Dermis blood vessel endothelial cell (primary cell): ENCODE data around the gene ULK3. TPM values are rescaled to one million over a fixed set of nuclear protein-coding genes. Genes with fewer than 3 reads are reported as not detected.
A peak's percentile ranks its signal among the peaks of the same experiment; 100 is the strongest.

Source experiments
- DNase-seq: peaks from one replicate; pipeline ENCODE4 v3.0.0; 2010
- total RNA-seq: library from RNA; depleted of rRNA; stranded (reverse); fragments of >200 nt; gene quantifications from 2 replicates; pipeline ENCODE4 v1.2.3, GENCODE V29; 2014

The ULK3 gene
- total RNA-seq, 1 donor from 2014 or later: 39.3 TPM

GRCh38 chr15:74798388-74799254 lies 44.3 kb downstream of the ULK3 start:
- DNase-seq: no peak

DNA sequence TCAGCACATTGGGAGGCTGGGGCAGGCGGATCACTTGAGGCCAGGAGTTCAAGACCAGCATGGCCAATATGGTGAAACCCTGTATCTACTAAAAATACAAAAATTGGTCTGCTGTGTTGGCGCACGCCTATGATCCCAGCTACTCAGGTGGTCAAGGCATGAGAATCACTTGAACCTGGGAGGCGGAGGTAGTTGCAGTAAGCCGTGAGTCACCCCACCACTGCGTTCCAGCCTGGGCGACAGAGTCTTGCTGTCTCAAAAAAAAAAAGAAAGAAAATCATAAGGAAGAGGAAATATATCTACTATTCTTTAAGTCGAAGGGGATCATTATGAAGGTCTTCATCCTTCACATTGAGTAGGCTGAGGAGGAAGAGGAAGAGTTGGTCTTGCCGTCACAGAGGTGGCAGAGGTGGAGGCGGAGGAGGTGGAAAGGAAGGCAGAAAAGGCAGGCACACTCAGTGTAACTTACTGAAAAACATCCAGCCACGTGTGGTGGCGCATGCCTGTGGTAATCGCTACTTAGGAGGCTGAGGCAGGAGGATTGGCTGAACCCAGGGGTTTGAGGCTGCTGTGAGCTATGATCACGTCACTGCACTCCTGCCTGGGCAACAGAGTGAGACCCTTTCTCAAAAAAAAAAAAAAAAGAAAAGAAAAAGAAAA lies 46.9 kb downstream of the ULK3 start:
- no peak for DNase-seq

GRCh38 chr15:74794970-74795349 lies 48.0 kb downstream of the ULK3 start:
- no peak for DNase-seq

DNA sequence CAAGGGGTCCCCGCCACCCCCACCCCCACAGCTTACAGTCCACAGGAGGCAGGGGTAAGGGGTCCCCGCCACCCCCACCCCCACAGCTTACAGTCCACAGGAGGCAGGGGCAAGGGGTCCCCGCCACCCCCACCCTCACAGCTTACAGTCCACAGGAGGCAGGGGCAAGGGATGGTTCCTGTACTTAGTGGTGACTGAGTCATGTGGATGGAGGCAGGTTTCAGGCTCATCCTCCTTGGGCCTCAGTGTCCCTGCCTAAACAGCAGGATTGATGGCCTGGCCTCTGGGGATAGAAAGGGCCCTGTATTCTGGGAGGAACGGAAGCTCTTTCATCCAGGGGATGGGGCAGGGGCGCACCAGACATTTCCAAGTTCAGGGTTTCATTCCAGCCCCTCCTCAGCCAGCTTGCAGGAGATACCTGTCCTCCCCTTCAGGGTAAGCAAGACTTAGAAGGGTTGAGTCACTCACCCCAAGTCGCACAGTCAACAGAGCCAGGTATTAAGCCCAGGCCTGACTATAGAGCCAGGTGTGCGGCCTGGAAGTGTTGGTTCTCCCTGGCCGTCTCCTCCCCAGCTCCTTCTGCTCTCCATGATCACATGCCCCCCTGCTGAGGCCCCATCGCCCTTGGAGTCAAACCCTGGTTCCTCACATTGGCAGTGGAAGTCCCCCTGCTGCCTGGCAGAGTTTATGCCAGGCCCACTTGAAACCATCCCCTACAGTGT lies 48.5 kb downstream of the ULK3 start:
- DNase-seq: no peak

GRCh38 chr15:74793135-74794028 lies 49.6 kb downstream of the ULK3 start:
- peak; percentile 60 for DNase-seq

DNA sequence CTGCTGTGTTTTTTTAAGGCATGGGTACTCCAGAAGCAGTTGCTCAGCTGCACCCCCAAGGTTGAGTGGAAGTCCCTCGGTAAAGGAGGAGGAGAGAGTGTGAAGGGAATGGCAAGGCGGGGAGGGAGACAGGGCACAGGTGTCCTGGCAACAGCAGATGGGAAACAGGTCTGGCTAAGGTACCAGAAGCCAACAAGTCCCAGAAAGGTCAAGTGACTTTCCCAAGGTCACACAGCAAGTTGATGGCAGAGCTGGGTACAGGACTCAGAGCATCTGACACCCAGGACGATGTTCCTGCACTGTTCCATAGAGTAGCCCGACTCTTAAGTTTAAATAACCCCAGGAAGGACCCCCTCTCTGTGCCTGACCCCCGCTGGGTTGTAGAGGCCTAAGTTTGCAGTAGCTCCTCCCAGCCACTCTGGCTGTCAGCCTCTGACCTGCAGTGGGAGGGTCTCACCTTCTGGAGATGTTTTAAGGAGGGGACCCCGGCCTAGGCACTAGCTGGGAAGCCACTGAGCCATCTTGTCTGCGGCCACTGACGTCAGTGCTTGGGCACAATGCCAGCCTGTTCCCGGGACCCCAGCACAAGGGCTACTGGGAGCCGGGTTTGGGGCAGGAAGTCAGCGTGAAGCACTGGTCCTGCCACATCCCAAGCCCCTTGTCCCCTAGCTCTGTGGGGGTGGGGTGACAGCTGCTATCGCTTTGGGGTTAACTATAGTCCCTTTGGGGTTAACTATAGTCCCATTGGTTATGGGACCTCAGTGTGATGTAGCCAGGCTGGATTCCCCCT lies 50.5 kb downstream of the ULK3 start:
- DNase-seq: no peak

DNA sequence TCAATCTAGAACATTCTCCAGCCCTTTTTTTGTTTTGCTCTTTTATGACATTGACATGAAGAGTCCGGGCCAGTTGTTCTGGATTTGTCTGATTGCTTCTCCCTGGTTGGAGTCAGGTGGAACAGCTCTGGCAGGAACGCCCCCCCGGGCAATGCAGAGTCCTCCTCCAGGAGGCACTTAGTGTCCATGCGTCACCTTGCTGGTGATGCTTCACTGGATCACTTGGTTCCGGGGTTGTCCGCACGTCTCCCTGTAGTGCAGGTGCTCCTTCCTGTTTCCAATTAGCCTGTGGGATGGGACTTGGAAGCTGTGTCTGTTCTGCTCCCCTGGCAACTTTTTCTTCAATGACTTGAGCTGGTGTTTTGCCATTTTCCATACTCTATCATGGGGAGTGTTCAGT lies 51.3 kb downstream of the ULK3 start:
- no peak for DNase-seq

DNA sequence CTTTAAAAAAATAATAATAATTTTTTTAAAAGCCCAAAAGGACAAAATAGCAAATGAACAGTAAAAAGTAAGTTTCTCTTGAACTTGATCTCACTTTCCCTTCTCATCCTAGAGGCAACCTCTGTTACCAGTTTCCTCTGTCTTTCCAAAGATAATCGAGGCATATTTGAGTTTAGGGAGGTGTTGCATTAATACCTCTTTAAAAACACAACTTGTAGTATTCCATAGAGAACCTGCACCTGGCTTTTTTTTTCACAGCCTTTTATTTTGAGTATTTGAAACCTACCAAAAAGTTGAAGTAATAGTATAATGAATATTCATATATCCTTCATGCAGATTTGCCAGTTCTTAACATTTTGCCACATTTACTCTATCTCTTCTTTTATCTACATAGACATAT lies 51.9 kb downstream of the ULK3 start:
- DNase-seq: no peak

DNA sequence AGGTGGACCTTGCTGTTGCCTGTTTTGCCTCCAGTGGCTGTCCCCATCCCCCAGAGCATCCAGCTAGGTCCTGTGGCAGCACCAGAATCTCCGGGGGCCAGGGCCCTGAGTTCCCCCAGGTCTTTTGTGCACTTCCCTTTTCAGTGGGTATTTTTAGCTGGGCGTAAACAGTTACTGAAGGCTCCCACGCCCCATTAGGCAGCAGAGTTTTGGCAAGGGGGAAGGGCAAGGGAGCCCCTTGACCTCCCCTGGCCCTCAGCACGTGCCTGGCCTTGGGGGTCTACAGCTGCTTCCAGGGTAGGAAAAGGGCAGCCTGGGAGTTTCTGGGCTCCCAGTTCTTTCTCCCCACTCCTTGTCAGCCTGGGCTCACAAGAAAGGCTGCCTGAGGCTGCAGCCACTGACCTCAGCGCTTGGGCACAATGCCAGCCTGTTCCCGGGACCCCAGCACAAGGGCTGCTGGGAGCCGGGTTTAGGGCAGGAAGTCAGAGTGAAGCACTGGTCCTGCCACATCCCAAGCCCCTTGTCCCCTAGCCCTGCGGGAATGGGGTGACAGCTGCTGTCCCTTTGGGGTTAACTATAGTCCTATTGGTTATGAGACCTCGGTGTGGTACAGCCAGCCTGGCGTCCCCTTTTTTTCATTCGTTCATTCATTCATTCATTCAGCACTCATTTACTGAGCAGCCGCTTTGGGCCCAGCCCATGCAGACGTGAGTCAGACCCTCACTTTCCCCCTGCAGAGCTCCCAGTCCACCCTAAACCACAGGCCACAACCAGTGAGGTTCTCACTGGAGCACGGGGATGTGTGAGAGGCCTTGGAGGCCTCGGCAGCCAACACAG lies 52.7 kb downstream of the ULK3 start:
- peak; percentile 60 for DNase-seq

- DNase-seq: no peak
Measured at GRCh38 chr15:74789741-74790079, 53.2 kb downstream of the ULK3 start.

DNA sequence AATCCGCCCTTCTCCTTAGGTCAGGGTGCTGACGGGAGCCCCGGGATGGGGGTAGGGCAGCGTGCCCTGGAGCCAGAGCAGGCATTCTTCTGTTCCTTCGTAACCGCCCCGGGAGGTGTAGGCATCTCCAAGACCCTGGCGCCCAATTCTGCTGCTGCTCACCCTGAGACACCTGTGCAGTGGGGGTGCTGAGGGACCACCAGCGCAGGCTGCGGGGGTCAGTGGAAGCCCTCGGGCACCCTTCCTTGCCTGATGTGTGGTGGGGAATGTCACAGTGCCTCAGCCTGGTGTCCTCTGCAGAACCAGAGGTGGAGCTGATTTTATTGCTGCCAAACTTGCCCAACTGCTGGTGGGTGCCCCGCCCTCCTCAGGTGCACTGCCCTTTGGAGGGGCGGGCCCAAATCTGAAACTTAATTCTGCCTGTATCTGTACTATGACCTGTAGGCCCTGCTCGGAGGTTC lies 53.8 kb downstream of the ULK3 start:
- DNase-seq: no peak

DNA sequence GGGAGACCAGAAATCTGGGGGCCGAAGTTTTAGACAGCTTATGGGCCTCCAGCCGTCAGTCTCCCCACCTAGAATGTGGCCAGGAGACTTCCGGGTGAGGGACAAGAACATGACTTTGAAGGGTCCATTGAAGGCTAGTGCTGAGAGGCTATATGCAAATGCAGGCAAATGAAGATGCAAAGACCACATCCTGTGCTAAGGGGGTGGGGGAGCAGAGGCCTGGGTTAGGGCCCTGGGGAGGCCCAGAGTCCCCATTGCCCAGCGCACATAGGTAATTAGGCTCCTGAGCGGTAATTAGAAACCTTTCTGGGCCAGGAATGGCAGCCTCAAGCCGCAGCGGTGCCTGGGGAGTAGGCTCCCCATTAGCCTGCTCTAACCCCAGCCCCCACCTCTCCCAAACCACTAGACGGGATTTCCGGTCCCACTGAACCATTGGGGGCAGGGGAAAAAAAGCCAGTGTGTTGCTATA lies 54.2 kb downstream of the ULK3 start:
- DNase-seq: no peak

DNA sequence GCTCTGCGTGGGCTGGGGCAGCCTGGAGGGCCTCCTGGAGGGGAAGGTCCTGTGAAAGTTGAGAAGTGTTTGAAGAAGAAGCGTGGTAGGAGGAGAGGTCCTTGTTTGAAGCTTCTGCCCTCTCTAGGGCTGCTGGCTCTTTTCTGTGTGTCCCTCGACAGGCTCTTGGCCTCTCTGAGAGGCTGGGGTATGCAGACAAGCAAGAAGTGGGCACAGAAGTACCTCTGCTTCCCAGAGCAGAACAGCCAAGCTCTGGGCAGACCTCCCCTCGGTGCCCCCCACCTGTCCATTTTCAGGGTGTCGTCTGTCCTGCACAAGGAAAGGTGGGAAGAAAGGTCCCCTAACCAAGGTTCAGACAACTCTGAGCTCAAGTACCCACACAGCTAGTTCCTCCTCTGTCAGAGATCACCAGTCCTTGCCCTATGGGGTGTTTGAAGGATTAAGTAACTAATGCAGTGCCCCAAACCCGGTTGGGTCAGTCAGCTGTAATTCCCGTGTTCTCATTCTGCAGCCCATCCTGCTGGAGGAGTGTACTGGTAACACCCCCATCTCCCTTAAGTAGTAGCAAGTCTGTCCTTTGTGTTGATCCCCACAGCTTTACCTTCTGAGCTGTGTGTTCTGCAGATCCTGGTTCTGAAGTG lies 54.8 kb downstream of the ULK3 start:
- no peak for DNase-seq

- DNase-seq: peak; percentile 58
Measured at GRCh38 chr15:74787251-74788041, 55.5 kb downstream of the ULK3 start.

DNA sequence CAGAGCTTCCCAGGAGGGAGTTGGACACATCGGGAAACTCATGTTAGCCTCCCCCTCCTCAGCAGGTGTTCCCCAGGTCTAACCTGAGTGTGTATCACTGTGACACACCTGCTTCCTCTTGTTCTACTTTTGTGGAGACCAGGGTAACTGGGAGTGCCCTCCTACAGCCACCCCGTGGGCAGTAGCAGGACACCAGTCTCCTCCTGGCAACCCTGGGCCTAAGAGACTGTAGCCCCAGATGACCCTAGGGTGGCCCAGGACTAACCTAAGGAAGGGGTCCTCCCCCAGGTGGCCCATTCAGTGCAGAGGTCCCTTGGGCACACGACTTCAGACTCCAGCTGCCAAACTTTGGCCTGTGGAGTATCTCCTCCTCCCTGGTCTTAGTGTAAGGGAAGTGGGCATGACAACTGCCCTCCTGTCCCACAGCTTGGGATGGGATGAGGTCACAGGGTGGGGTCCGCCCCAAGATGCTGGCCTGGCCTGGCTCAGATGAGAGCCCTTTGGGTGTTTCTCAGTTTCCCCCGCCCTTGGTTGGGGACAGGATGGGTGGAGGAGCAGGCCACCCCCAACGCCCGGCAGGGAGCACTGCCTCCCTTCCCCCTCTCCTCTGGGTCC lies 56.3 kb downstream of the ULK3 start:
- no peak for DNase-seq
